Hepatocyte (in vitro differentiated cells): ENCODE measurements around the gene CUBN.

Experiments used
- CTCF ChIP-seq: fragments of 200-600 bp; sonication (generic); IDR thresholded peaks from 2 replicates; pipeline ENCODE4 v1.5.1; 2016; ENCODE audit warnings: antibody characterized with exemption, mild to moderate bottlenecking; ENCODE audit not compliant: poor library complexity
- EZH2 ChIP-seq: fragments of 200-600 bp; sonication (generic); IDR thresholded peaks from 2 replicates; pipeline ENCODE4 v1.6.1; 2016; ENCODE audit warnings: antibody characterized with exemption, mild to moderate bottlenecking, borderline replicate concordance

DNA sequence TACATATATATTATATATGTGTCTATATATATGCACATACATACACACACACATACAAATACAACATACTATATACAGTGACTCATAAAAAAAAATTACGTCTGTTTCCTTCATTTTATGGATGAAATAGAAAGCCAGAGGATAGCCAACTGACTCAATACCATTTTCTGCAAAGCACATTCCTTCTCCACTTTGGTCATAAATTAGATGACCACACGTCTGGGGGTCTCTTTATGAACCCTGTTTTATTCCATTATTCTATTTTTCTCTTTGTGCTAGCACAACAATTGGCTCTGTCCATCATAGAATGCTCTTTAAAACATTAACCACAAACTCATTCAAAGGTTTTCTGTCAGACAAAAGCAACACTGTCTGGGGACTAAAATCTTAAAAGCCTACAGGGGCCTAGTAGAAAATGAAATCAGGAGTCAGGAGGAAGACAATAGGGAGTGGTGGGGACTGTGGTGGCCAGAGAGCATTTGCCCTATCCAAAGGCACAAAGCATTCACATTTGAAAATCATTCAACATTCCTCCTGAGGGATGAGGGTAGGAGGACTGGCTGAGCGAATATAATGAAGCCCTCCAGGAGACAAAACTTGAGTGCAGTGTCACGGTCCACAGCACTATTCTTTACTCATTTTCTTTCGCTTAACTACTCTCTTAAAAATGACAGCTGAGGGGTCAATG, 4.3 kb downstream of the CUBN start:
- no peak for TF ChIP-seq CTCF
- TF ChIP-seq EZH2: no peak
